ENCODE measurements around the gene GRIP1.

Gene GRIP1

DNA sequence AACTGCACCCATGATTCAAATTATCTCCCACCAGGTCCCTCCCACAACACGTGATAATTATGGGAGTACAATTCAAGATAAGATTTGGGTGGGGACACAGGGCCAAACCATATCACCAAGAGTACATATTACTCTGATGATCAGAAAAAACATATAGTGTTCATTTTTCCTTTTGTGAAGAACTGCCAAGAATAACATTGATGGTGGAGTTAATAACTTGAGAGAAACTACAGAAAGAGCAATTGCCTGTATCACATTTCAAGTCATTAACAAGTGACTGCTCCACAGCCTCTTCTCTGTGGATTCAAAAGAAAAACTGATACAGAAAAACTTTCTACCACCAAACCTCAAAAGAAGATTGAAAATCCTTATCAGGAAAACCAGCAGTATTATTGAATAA lies 34.7 kb downstream of the GRIP1 start:
- no peak for DNase-seq (ENCODE audit: extremely low spot score)
- TF ChIP-seq, protein P1, sequence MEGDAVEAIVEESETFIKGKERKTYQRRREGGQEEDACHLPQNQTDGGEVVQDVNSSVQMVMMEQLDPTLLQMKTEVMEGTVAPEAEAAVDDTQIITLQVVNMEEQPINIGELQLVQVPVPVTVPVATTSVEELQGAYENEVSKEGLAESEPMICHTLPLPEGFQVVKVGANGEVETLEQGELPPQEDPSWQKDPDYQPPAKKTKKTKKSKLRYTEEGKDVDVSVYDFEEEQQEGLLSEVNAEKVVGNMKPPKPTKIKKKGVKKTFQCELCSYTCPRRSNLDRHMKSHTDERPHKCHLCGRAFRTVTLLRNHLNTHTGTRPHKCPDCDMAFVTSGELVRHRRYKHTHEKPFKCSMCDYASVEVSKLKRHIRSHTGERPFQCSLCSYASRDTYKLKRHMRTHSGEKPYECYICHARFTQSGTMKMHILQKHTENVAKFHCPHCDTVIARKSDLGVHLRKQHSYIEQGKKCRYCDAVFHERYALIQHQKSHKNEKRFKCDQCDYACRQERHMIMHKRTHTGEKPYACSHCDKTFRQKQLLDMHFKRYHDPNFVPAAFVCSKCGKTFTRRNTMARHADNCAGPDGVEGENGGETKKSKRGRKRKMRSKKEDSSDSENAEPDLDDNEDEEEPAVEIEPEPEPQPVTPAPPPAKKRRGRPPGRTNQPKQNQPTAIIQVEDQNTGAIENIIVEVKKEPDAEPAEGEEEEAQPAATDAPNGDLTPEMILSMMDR (IDR thresholded peaks at IDR 0.05; ENCODE audit: control extremely low read depth, extremely low read depth, low read depth, missing control alignments), result no peak
- POLR2A ChIA-PET, result no interaction called here
- CTCF ChIA-PET, result no interaction called here

DNA sequence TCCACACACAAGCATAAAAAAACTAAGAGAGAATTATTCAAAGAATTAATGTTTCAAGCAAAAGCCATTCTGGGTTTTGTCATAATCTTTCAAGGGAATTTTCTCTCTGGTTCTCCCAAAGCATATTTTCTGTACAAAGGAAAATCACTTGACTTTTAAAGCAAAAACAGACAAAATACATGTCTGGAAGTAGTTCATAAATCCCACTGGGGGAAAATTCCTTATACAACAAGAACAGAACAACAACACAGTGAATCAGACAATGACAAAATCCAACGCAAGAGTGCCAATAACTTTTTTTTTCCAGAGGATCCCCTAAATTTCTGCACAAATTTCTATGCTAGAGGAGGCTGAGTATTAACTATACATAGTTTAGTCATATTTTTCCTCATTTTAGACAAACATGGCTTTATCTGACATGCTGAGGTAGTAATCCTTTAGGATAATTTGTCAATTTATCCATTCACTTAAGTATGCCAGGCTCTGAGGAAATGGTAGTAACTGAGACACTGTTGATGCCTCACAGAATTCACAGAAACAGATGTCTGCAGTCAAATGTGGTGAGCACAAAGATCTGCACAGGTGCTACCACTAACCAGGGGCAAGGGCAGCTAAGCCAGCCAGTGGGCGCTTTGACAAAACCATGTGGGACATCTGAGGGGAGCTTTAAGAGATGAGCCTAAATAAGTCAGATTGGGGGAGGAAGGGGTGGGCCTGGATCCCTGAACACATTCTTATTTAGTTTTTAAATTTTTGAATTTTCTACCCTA lies 38.0 kb downstream of the GRIP1 start:
- CTCF ChIA-PET, result interaction anchor here (0.7 kb wide), 1 partner anchor 24 kb away, joined by 3 read pairs; no protein-coding TSS in a partner anchor
- POLR2A ChIA-PET, result no interaction called here
- no peak for DNase-seq (ENCODE audit: extremely low spot score)
- TF ChIP-seq, protein P1 (IDR thresholded peaks at IDR 0.05; ENCODE audit: control extremely low read depth, extremely low read depth, low read depth, missing control alignments), result no peak

DNA sequence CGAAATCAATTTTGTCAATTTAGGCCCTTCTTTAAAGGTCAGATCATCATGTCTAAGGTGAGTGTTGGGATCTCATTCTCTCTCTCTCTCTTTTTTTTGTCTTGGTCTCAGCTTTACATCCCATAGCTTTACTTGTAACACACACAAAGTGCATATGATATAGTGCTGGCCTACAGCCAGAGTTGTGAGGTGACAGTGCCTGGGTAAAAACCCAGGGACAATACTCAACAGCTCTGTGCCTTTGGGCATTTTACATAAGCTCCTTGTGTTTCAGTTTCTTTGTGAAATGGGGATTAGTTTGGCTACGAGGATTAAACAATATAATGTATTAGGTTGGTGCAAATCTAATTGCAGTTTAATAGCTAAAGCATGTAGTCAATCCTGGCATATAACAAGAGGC lies 40.2 kb downstream of the GRIP1 start:
- ChIA-PET CTCF (interaction anchor here (0.8 to 3.4 kb wide), 6 partner anchors 10 to 54 kb away, joined by 3 to 21 read pairs (median 4); no protein-coding TSS in a partner anchor), POLR2A (no interaction called here)
- DNase-seq (ENCODE audit: extremely low spot score), result no peak
- TF ChIP-seq, protein P1 (IDR thresholded peaks at IDR 0.05; ENCODE audit: control extremely low read depth, extremely low read depth, low read depth, missing control alignments), result no peak

DNA sequence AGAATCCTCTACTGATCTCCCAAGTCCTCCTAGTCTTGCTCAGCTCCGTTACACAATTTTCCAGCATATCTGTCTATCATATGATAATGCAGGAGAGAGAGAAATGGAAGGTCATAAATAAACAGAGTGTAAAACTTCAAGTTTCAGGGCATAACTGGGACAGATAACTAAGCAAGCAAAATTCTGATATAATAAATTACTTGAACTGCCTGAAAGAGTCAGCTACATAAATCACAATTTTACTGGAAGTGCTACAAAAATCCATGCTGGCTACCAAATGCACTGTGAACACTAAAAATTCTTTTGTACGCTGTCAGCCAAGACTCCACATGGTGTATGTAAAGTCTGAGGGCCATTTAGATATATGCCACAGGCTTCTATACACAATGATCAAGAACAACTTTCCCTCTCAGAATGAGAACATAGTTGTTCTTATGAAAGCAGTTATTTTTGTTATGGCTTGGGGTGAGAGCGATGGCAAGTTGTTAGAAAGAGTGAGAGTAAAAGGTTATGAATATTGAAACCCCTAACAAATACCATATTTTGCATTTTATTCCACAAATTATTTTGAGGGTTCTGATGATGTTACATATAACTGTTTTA lies 41.1 kb downstream of the GRIP1 start:
- CTCF ChIA-PET, result interaction anchor here (0.8 to 3.4 kb wide), 4 partner anchors 9 to 17 kb away, joined by 3 to 21 read pairs (median 7); no protein-coding TSS in a partner anchor
- TF ChIP-seq, protein P1 (IDR thresholded peaks at IDR 0.05; ENCODE audit: control extremely low read depth, extremely low read depth, low read depth, missing control alignments), result no peak
- POLR2A ChIA-PET, result no interaction called here
- DNase-seq (ENCODE audit: extremely low spot score), result no peak

DNA sequence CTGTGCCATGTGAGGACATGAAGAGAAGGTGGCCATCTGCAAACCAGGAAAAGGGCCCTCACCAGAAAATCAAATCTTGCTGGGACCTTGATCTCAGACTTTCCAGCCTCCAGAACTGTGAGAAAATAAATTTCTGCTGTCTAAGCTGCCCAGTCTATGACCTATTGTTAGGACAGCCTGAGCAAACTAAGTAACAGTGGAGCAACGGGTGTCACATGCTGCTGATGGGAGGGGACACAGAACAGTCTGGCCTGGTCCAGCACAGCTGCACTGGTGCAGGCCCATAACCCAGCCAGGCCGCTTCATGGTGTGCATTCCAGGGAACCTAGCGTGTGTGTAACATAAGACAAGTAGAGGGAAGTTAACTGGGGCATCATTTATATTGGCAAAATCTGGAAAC lies 42.1 kb downstream of the GRIP1 start:
- POLR2A ChIA-PET, result no interaction called here
- no peak for DNase-seq (ENCODE audit: extremely low spot score)
- TF ChIP-seq, protein P1 (IDR thresholded peaks at IDR 0.05; ENCODE audit: control extremely low read depth, extremely low read depth, low read depth, missing control alignments), result no peak
- CTCF ChIA-PET, result interaction anchor here (1.0 to 1.2 kb wide), 2 partner anchors 10 to 49 kb away, joined by 3 read pairs; no protein-coding TSS in a partner anchor

DNA sequence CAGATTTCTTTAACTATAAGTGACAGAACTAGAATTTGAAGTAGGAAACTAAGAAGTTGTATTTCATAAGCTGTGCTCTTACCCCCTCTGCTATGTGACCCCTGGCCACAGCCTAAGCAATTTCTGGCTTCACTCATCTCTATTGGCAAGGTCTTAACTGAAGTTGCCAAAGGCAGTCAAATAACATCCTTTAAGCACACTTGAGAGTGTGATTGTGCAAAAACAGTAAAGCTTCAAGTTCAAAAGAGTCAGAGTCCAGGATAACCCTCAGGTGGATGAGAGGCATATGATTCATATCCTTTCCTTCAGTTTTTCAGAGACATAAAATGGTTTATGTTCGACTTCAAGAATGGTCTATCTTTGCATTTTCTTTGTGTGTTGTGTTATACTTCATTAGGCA lies 45.2 kb downstream of the GRIP1 start:
- CTCF ChIA-PET, result interaction anchor here (0.7 to 1.3 kb wide), 4 partner anchors 8 to 50 kb away, joined by 3 to 5 read pairs (median 4); no protein-coding TSS in a partner anchor
- DNase-seq (ENCODE audit: extremely low spot score), result no peak
- POLR2A ChIA-PET, result no interaction called here
- TF ChIP-seq, protein P1 (IDR thresholded peaks at IDR 0.05; ENCODE audit: control extremely low read depth, extremely low read depth, low read depth, missing control alignments), result no peak
